Muscle of arm (tissue), 12 donors: ENCODE data around the gene CAT. TPM values are rescaled to one million over a fixed set of nuclear protein-coding genes. Genes with fewer than 3 reads are reported as not detected.
A peak's percentile ranks its signal among the peaks of the same experiment; 100 is the strongest.

Experiments
- DNase-seq: peaks from one replicate; pipeline ENCODE4 v3.0.0-alpha.2; 2013
- polyA plus RNA-seq, 12 donors: library from polyadenylated mRNA; unstranded; fragments of 120-200 nt; gene quantifications; one replicate each; pipeline ENCODE4 v1.2.1, GENCODE V29; 2013; ENCODE audit not compliant: insufficient read length in 12 of 12

CAT gene
- polyA plus RNA-seq, 12 donors: 55.6 to 84.2 (median 67.3) TPM; not detected in 1

DNA sequence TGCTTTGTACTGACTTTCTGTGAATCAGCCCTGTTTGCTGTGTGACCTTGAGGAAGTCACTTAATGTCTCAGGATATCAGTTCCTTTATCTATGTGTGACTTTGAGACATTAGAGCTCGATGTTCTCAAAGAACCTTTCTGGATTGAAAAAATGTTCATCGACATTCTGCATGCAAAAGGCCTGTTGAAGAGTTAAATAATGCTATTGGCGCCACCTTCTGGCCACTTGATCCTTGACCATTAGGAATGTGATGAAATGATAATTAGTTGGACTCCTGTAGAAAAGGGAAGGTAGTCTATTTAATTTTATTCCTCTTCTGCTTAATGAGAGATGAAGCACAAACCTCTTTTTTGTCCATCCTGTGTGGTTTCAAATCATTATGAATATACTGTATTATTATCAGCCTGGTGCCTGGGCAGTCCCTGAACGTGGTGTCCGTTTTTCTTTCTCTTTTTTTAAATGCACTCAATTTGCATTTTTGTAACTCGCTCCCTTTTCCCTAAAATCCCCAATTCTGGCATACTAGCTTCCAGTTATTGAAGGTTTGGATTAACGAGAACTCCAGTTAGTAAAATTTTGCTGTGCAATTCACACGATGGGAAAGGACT is 54.2 kb downstream of the CAT start:
- peak; percentile 55 for DNase-seq

- DNase-seq: no peak
These were observed 54.7 kb downstream of the CAT start for GRCh38 chr11:34493468-34493867.

DNA sequence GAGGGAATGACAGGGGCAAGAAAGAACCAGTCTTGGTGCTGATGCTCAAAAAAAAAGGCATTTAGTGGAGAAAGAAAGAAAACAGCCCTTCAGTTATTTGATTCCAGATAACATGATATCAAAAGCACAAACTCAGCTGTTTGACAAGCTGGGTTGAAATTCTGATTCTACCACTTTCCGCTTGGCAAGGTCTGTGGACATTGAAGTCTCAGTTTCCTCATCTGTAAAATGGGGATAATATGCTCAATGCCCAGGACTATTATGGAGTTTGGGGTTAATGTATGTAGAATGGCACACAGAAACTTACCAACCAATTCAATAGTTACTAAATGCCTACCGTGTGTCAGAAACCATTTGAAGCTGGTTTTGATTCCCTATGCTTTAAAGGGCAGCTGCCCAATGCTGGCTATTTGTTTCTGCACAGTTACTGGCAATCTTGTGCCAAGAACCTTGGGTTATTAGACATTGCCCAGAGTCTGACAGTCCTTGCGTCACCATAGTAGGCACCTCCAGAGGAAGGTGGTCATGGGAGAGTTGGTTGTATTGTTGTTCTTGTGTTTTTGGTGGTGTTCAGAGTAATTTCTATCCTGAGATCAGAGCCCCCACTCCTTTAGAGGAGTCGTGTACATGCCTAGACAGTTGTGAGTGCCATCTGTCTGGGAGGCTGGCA is 55.3 kb downstream of the CAT start:
- no peak for DNase-seq

DNA sequence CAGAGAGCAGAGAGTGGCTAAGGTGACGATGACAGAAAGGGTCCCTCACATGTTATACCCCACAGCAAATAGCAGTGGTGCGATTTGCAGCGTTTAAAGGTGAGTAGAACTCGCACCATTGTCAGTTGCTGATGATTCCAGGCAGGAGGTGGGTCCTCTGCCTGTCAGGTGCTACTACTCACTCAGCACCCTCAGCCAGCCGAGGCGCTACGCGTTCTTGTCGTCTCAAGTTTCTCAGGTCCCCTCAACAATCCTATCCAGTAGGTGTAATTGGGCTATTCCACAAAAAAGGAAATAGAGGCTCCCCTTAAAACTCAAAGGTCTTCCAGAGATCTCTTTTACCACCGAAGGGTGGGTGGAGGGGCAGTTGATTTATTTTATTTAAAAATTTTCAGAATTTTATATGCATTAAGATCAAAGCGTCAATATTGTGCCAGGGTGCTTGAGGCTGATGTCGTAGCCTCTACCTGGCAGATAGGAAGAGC is 56.5 kb downstream of the CAT start:
- DNase-seq: no peak

GRCh38 chr11:34495724-34496377 is 57.1 kb downstream of the CAT start:
- DNase-seq: no peak

DNA sequence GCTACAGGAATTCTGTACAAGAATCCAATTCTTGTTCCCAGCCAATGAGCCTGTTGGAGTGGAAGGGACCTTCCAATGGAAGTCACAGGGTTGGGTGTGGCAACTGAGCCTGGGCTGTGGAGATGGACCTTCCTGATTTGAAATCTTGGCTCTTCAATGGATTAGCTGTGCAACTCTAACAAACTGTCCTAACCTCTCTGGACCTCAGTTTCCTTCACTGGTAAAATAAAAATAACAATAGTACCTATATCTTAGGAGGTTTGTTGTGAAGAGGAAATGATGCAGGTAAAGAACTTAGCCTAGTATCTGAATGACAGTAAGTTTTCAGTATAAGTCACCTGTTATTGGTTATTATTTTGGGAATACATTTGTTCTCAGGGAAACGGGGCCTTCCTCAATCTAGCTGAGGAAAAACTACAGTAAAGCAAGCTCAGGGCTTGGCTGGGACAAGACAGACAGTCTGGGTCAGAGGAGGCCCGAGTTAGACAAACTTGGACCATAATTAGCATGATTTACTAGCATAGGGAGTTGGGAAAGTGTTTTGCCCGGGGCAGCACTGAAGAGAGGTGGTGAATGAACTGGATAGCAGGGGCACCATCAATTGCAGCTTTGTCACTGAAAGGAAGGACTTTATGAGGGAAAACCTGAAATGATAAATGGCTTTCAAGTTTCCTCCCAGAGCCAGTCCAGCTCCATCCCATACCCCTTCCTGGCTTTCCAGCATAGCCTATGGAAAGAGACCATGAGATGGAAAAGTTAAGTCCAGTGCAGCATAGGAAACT is 61.2 kb downstream of the CAT start:
- DNase-seq: no peak

DNA sequence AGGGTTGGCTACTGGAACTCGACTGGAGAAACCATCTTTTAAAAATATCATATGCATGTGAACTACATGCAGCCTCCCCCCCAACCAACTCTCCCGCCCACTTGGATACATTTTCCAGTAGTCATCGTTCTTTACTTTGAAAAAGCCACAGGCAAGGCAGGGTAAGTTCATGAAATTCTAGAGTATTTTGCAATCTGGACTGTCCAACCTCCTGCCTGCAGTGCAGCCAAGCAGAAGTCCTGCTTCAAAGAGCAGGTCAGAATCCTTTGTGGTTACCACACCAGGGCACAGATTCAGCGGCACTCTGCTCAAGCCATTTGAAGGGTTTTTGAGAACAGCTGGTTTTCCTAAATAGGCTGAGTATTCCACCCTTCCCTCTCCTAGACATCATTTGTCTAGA is 62.8 kb downstream of the CAT start:
- peak; percentile 51 for DNase-seq

DNA sequence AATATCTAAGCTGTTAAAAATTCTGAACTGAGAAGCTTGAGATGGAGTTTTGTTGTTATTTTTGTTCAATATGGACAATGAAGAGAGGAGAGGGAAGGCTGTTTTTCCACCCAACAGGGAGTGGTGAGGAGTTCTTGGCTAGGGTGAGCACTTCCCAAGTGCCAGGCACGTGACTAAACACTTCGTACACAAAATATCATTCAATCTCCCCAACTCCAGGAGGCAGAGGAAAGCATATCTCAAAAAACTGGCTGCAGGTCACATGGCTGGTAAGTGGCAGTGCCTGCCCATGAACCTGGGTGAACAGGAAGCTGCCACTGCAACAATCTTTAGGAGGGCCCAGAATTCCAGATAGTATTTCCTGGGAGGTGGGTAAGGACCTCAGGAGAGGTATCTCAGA is 63.2 kb downstream of the CAT start:
- no peak for DNase-seq

- DNase-seq: no peak
These were observed 64.2 kb downstream of the CAT start for GRCh38 chr11:34502949-34503348.

GRCh38 chr11:34505874-34506273 is 67.1 kb downstream of the CAT start:
- no peak for DNase-seq

GRCh38 chr11:34507156-34507555 is 68.4 kb downstream of the CAT start:
- no peak for DNase-seq

DNA sequence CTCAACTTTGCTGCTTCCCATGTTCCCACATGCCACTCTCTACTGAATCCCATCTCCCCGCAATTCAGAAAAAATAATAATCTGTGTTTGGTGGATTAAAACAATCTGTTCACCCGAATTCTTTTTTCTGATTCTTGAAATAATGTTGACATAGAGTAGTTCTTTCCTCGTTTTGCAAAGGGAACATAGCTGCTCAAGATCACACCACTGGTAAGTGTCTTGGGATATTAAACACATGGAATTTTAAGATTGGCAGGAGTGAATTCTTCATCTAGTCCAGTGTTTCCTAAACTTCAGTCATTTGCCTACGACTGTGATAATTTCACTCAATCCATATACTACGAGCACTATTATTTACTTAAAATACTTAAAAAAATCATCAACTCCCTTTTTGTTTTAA is 68.9 kb downstream of the CAT start:
- DNase-seq: no peak

DNA sequence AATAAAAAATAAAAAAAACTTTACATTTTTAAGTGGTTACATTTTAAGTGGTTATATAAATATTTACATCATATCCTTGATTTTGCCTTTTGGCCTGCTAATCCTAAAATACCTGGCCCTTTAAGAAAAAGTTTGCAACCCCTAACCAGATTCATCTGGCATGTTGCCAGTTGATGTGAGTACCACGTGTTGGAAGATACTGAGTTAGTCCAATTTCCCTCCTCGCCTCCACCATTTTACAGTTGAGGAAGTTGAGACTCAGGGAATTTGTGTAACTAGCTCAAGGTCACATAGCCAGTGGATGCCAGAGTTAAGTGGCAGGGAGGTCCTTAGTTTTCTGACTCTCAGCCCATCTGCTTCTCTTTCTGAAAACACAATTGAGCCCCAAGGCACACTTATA is 69.8 kb downstream of the CAT start:
- no peak for DNase-seq

GRCh38 chr11:34509336-34509876 is 70.7 kb downstream of the CAT start:
- no peak for DNase-seq

DNA sequence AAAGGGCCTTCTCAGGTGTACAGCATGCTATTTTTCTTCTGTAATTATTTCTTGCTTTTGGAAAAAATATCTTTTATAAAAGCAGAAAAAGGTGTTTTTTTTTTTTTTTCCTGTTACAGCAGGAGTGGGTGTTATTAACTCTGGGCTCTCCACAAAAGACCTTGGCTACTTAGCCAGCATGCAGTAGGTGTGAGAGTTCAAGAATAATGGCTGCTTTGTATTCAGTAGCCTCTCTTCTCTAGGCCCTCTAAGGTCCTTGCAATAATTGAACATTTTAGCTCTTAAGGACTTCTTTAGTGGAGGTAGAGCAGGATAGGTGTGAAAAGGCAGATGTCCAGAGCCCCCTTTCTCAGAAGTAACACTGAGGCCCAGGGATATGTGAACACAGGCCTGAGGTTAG is 71.5 kb downstream of the CAT start:
- DNase-seq: no peak

- no peak for DNase-seq
These were observed 71.9 kb downstream of the CAT start for GRCh38 chr11:34510673-34511072.

GRCh38 chr11:34512840-34513681 is 74.3 kb downstream of the CAT start:
- DNase-seq: no peak

- DNase-seq: no peak
These were observed 75.1 kb downstream of the CAT start, which contains the start of gene ELF5 for GRCh38 chr11:34513682-34514449. Gene ELF5 (minus strand): TSS chr11:34513794. CDS start chr11:34505749, 8,045 bp downstream.

- no peak for DNase-seq
These were observed 75.9 kb downstream of the CAT start for GRCh38 chr11:34514597-34514996.
